Activated CD8-positive, alpha-beta T cell treated with anti-CD3 and anti-CD28 coated beads, Interleukin-2, amount 10 ng/mL, durations not matched to agents 7 days and 5 days (primary cell): Measurements from ENCODE around the gene GET3. TPM values are rescaled to one million over a fixed set of nuclear protein-coding genes. Genes with fewer than 3 reads are reported as not detected.
"Not testable (repeated sequence)": the region's sequence is repeated elsewhere in the genome, so short reads cannot be mapped to it uniquely, and the experiment has no call there.

ENCODE experiments used
- ATAC-seq: fragments of 150-1000 bp; cut with Tn5 transposase; one replicate; pipeline ENCODE4 v1.10.0; 2021; ENCODE audit warnings: moderate library complexity
- CTCF ChIA-PET: fragments of 350-600 bp; sonication (Branson Sonifier 250); formaldehyde crosslinking; loops from one replicate; lab custom pipeline; 2021; ENCODE audit warnings: antibody characterized with exemption; lab: Charles Lee
- POLR2A ChIA-PET: fragments of 350-600 bp; sonication (Branson Sonifier 250); formaldehyde crosslinking; loops from one replicate; lab custom pipeline; 2021; ENCODE audit warnings: antibody characterized with exemption; lab: Charles Lee
- DNase-seq: peaks from one replicate; pipeline ENCODE4 v3.0.0-alpha.2; 2020
- H3K27ac Mint-ChIP-seq: one replicate; pipeline ENCODE4 v1.8.0; 2021; ENCODE audit warnings: mild to moderate bottlenecking, mixed read lengths
- H3K27me3 Mint-ChIP-seq: one replicate; pipeline ENCODE4 v1.8.0; 2021; ENCODE audit warnings: low read depth, mixed read lengths
- H3K36me3 Mint-ChIP-seq: one replicate; pipeline ENCODE4 v1.8.0; 2021; ENCODE audit warnings: low read depth, mixed read lengths
- H3K4me1 Mint-ChIP-seq: one replicate; pipeline ENCODE4 v1.8.0; 2021; ENCODE audit warnings: low read depth, mixed read lengths
- H3K4me3 Mint-ChIP-seq: one replicate; pipeline ENCODE4 v1.8.0; 2021; ENCODE audit warnings: mild to moderate bottlenecking, mixed read lengths
- H3K9me3 Mint-ChIP-seq: one replicate; pipeline ENCODE4 v1.8.0; 2022; ENCODE audit warnings: mixed read lengths; ENCODE audit not compliant: insufficient read depth
- total RNA-seq, 2 experiments: library from RNA; stranded (reverse); gene quantifications; one replicate each; pipeline ENCODE4 v1.2.3, GENCODE V29; 2021

The GET3 gene
- total RNA-seq, 2 experiments from 2014 or later, result 66.8 to 71.5 TPM

DNA sequence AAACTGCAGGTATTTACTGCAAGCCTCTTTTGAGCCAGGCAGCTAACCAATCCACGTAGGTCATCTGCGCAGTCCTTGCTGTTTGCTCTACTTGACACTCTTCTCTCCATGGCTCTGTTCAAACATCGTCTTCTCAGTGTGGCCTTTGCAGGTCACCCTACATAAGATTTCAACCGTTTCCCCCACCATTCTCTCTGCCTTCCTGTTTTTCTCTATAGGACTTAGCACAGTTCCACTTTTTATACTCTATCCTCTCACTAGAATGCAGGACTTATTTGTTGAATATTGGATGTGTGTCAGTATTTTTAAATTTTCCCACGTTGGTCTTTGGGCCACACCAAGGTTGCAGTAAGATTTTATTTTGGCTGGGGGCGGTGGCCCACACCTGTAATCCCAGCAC lies 39.2 kb upstream of the GET3 start:
- DNase-seq, result no peak
- Mint-ChIP-seq H3K36me3 (peaks cover 31% of the 10 kb centered on the region), H3K4me3 (no peak overlapping the region), H3K4me1 (peaks cover 26% of the 10 kb centered on the region), H3K27me3 (no peaks in the 10 kb centered on the region), H3K9me3 (no peaks in the 10 kb centered on the region), H3K27ac (peak overlapping the region; percentile 80)
- no peak for ATAC-seq
- ChIA-PET POLR2A (no interaction called here), CTCF (interaction anchor here (1.4 kb wide), 1 partner anchor 25 kb away, joined by 3 read pairs; the partner anchor contains the start of gene TNPO2)

DNA sequence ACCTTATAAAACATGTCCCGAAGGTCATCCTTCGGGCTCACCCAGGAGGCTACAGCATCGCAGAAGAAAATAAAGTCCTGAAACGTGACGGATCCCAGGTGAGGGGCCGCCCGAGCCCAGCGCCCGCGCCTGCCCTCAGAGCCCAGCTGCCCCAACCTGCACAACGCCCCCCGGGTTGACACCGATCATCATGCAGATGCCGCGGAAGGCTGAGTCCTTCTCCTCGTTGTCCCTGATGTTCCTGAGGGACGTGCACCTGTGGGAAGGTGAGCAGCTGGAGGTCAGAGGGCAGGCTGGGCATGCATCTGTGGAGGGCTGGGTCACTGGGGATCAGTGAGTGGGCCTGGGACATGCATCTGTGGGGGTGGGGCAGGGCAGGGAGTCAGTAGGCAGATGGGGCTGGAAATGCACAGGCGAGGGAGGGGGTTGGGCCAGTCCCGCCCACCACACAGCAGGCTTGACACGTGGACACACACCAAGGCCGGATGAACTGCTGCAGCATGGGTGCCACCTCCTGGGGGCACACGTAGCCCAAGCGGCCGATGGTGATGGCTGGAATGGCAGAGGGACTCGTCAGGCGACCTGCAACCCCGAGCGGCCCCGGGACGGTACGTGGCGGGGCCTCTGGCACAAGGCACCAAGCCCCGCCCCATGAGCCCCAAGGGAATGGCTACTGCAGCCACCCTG lies 35.6 kb upstream of the GET3 start:
- Mint-ChIP-seq H3K9me3 (no peaks in the 10 kb centered on the region), H3K36me3 (peaks cover 54% of the 10 kb centered on the region), H3K27ac (no peak overlapping the region), H3K27me3 (no peaks in the 10 kb centered on the region), H3K4me3 (no peak overlapping the region), H3K4me1 (peaks cover 4% of the 10 kb centered on the region)
- no peak for ATAC-seq
- ChIA-PET CTCF (no interaction called here), POLR2A (no interaction called here)
- DNase-seq, result no peak

GRCh38 chr19:12703046-12703445 lies 34.3 kb upstream of the GET3 start:
- Mint-ChIP-seq H3K4me3 (no peak overlapping the region), H3K4me1 (peaks cover 2% of the 10 kb centered on the region), H3K36me3 (peaks cover 58% of the 10 kb centered on the region), H3K27ac (no peak overlapping the region), H3K27me3 (no peaks in the 10 kb centered on the region), H3K9me3 (no peaks in the 10 kb centered on the region)
- DNase-seq (peak; percentile 49), ATAC-seq (peak; percentile 54)
- ChIA-PET CTCF (no interaction called here), POLR2A (no interaction called here)

DNA sequence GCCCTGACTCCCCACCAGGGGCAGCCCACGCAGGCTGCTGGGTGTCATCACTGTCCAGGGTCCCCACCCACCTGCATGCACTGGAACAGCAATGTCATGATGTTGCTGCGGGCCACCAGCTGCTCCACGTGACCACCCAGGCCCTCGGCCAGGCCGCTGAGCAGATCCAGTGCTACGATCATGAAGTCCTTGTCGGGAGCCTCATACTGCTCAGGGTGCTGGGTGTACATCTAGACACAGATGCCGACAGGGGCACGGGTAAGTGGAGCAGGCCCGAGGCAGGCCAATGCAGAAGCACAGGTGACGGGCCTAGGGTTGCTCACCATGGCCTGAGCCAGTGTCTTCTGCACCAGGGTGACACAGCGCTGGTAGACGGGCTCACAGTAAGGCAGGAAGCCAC lies 32.1 kb upstream of the GET3 start:
- H3K4me3 Mint-ChIP-seq, result no peak overlapping the region
- ATAC-seq (no peak), DNase-seq (no peak)
- ChIA-PET POLR2A (no interaction called here), CTCF (no interaction called here)
- peaks cover 58% of the 10 kb centered on the region for H3K36me3 Mint-ChIP-seq
- no peaks in the 10 kb centered on the region for H3K9me3 Mint-ChIP-seq
- H3K4me1 Mint-ChIP-seq, result no peaks in the 10 kb centered on the region
- no peaks in the 10 kb centered on the region for H3K27me3 Mint-ChIP-seq
- no peak overlapping the region for H3K27ac Mint-ChIP-seq

DNA sequence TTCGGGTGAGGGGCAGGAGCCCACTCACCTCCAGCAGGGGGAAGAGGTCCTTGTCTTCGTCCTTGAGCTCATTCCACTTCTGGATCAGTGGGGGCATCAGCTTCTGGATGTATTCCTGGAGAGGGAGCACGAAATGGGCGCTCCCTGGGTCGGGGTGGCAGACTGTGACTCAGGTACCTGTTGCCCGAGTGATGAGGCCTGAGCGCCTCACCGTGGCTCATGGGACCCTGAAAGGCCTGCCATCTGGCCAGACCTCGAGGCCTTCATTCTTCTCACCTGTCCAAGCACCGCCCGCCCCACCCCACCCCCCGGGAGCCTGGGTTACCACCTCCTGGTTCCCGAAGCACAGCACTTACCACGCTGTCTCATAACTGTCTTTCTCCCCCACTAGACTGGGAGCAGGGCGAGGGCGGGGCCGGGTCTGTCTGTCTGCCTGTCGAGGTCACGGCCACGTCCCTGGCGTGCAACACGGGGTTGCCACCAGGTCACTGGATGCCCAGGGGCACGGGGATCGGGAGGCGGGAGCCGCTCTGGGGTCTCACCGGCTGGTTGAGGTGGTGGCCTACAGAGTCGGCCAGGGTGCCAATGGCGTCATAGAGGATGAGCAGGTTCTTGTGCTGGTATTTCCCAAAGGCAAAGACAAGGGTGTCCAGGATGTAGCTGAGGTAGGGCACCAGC lies 31.5 kb upstream of the GET3 start:
- no peaks in the 10 kb centered on the region for H3K27me3 Mint-ChIP-seq
- H3K27ac Mint-ChIP-seq, result no peak overlapping the region
- peaks cover 61% of the 10 kb centered on the region for H3K36me3 Mint-ChIP-seq
- ChIA-PET POLR2A (no interaction called here), CTCF (no interaction called here)
- no peaks in the 10 kb centered on the region for H3K4me1 Mint-ChIP-seq
- H3K9me3 Mint-ChIP-seq, result no peaks in the 10 kb centered on the region
- H3K4me3 Mint-ChIP-seq, result no peak overlapping the region
- ATAC-seq (no peak), DNase-seq (no peak)

DNA sequence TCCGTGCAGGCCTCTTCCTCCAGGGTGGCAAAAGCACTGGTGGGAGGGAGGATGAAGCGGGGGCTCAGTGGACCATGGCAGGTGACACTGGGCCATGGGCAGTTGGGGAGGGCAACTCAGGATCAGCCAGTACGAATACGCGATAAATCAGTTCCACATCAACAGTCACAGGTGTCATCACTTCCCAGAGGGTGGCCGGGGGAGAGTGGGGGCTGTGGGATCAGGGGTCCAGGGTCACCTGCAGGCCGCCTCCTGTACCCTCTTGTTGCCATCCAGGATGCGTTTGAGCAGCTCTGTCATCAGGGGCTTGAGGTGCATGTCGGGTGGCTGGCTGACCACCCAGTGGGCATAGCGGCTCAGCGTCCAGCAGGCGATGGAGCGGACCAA lies 31.0 kb upstream of the GET3 start:
- CTCF ChIA-PET, result no interaction called here

DNA sequence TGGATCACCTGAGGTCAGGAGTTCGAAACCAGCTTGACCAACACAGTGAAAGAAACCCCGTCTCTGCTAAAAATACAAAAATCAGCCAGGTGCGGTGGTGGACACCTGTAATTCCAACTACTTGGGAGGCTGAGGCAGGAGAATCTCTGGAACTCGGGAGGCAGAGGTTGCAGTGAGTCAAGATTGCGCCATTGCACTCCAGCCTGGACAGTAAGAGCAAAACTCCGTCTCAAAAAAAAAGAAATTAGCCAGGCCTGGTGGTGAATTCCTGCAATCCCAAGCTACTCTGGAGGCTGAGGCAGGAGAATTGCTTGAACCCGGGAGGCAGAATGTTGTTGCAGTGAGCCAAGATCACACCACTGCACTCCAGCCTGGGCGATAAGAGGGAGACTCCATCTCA lies 28.7 kb upstream of the GET3 start:
- POLR2A ChIA-PET, result interaction anchor here (0.6 kb wide), 1 partner anchor 14 kb away, joined by 3 read pairs; no protein-coding TSS in a partner anchor

More for the DNA sequence above, 31.0 kb upstream of the GET3 start:
- no peaks in the 10 kb centered on the region for H3K27me3 Mint-ChIP-seq
- no peak overlapping the region for H3K27ac Mint-ChIP-seq
- no peak overlapping the region for H3K4me3 Mint-ChIP-seq
- H3K36me3 Mint-ChIP-seq, result peaks cover 60% of the 10 kb centered on the region
- H3K4me1 Mint-ChIP-seq, result no peaks in the 10 kb centered on the region
- no peak for DNase-seq
- POLR2A ChIA-PET, result no interaction called here
- H3K9me3 Mint-ChIP-seq, result no peaks in the 10 kb centered on the region
- ATAC-seq, result no peak

GRCh38 chr19:12711187-12711586 lies 26.1 kb upstream of the GET3 start:
- peaks cover 55% of the 10 kb centered on the region for H3K36me3 Mint-ChIP-seq
- ChIA-PET POLR2A (interaction anchor here (0.6 kb wide), 1 partner anchor 24 kb away, joined by 3 read pairs; no protein-coding TSS in a partner anchor), CTCF (interaction anchor here (0.6 to 1.9 kb wide), 2 partner anchors 47 to 1957 kb away, joined by 3 to 5 read pairs; no protein-coding TSS in a partner anchor)
- no peak overlapping the region for H3K27ac Mint-ChIP-seq
- ATAC-seq, result no peak
- no peak overlapping the region for H3K4me3 Mint-ChIP-seq
- H3K9me3 Mint-ChIP-seq, result no peaks in the 10 kb centered on the region
- no peaks in the 10 kb centered on the region for H3K27me3 Mint-ChIP-seq
- H3K4me1 Mint-ChIP-seq, result no peaks in the 10 kb centered on the region
- DNase-seq, result no peak

More for the DNA sequence above, 28.7 kb upstream of the GET3 start:
- no peak overlapping the region for H3K4me3 Mint-ChIP-seq
- H3K36me3 Mint-ChIP-seq, result peaks cover 56% of the 10 kb centered on the region
- no peaks in the 10 kb centered on the region for H3K9me3 Mint-ChIP-seq
- ATAC-seq (no peak), DNase-seq (no peak)
- no peaks in the 10 kb centered on the region for H3K27me3 Mint-ChIP-seq
- CTCF ChIA-PET, result interaction anchor here (1.2 to 2.3 kb wide), 5 partner anchors 9 to 139 kb away, joined by 3 to 5 read pairs (median 3); no protein-coding TSS in a partner anchor
- H3K27ac Mint-ChIP-seq, result no peak overlapping the region
- H3K4me1 Mint-ChIP-seq, result no peaks in the 10 kb centered on the region

GRCh38 chr19:12712077-12712476 lies 25.2 kb upstream of the GET3 start:
- POLR2A ChIA-PET, result not testable (repeated sequence)

GRCh38 chr19:12713304-12713703 lies 24.0 kb upstream of the GET3 start:
- H3K4me3 Mint-ChIP-seq, H3K9me3 Mint-ChIP-seq, H3K27ac Mint-ChIP-seq, H3K4me1 Mint-ChIP-seq, H3K27me3 Mint-ChIP-seq, DNase-seq, POLR2A ChIA-PET, ATAC-seq: not testable (repeated sequence)
- peaks cover 50% of the 10 kb centered on the region for H3K36me3 Mint-ChIP-seq
- CTCF ChIA-PET, result interaction anchor here (6.6 kb wide), 1 partner anchor 46 kb away, joined by 81 read pairs; no protein-coding TSS in a partner anchor

More at GRCh38 chr19:12712077-12712476, 25.2 kb upstream of the GET3 start:
- peaks cover 53% of the 10 kb centered on the region for H3K36me3 Mint-ChIP-seq
- not testable (repeated sequence) for H3K4me1 Mint-ChIP-seq, DNase-seq, H3K27ac Mint-ChIP-seq, H3K27me3 Mint-ChIP-seq, ATAC-seq, H3K9me3 Mint-ChIP-seq, H3K4me3 Mint-ChIP-seq
- CTCF ChIA-PET, result interaction anchor here (6.6 kb wide), 1 partner anchor 48 kb away, joined by 81 read pairs; no protein-coding TSS in a partner anchor

GRCh38 chr19:12715102-12715501 lies 22.2 kb upstream of the GET3 start:
- CTCF ChIA-PET, result interaction anchor here (1.0 to 6.6 kb wide), 3 partner anchors 45 to 133 kb away, joined by 3 to 81 read pairs (median 3); no protein-coding TSS in a partner anchor
- H3K4me3 Mint-ChIP-seq, result no peak overlapping the region
- H3K4me1 Mint-ChIP-seq, result peaks cover 11% of the 10 kb centered on the region
- ATAC-seq (no peak), DNase-seq (no peak)
- H3K27me3 Mint-ChIP-seq, result no peaks in the 10 kb centered on the region
- H3K9me3 Mint-ChIP-seq, result no peaks in the 10 kb centered on the region
- POLR2A ChIA-PET, result no interaction called here
- peaks cover 55% of the 10 kb centered on the region for H3K36me3 Mint-ChIP-seq
- no peak overlapping the region for H3K27ac Mint-ChIP-seq

GRCh38 chr19:12715929-12716328 lies 21.4 kb upstream of the GET3 start:
- no peaks in the 10 kb centered on the region for H3K9me3 Mint-ChIP-seq
- DNase-seq, result no peak
- ATAC-seq, result no peak
- H3K36me3 Mint-ChIP-seq, result peaks cover 52% of the 10 kb centered on the region
- POLR2A ChIA-PET, result interaction anchor here (0.6 kb wide), 1 partner anchor 131 kb away, joined by 3 read pairs; no protein-coding TSS in a partner anchor
- no peaks in the 10 kb centered on the region for H3K27me3 Mint-ChIP-seq
- CTCF ChIA-PET, result interaction anchor here (1.3 to 6.6 kb wide), 4 partner anchors 19 to 50 kb away, joined by 4 to 81 read pairs (median 6); partner anchors contain the start of gene FBXW9
- H3K27ac Mint-ChIP-seq, result peak overlapping the region; percentile 16
- peaks cover 17% of the 10 kb centered on the region for H3K4me1 Mint-ChIP-seq
- no peak overlapping the region for H3K4me3 Mint-ChIP-seq
